ENCODE data around the gene TBC1D10A.

The TBC1D10A gene

DNA sequence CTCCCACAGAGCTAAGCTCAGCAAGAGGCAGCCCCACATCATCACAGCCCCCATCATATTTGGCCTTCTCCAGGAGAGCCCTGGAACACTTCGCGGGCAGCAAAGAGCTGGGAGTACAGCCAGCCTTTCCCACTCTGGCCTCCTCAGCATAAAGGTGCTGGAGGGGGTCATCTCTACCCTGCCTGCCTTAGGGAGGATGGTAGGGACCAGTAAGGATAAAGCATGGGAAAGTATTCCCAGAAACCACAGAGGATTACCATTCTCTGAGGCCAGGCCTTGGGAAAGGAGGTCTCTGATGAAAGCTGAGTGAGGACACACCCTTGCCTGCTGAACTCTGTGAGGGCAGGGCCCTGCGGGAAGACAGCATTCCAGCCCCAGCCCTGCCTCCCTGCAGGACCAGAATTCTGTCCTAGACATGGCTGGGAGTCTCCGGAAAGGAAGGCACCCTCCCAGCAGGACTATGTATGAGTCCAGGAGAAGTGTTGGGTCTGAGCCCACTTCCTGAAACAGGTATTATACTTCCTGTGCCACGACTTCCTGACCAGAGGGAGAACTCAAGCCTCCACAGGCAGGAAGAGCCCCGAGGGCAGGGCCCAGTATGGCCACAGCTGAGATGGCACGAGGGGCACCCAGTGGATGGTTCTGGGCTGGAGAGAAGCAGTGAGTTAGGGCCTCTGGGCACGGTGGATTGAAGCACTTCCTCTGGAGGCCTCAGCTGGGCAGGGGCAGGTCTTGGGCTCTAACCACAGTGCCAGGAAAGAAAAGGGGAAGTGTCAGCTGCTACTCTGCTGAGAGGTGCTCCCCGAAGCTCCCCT is 24.5 kb downstream of the TBC1D10A start:
- no peak for DNase-seq (ENCODE audit: low read depth in 2 of 2, low spot score in 1 of 2)

DNA sequence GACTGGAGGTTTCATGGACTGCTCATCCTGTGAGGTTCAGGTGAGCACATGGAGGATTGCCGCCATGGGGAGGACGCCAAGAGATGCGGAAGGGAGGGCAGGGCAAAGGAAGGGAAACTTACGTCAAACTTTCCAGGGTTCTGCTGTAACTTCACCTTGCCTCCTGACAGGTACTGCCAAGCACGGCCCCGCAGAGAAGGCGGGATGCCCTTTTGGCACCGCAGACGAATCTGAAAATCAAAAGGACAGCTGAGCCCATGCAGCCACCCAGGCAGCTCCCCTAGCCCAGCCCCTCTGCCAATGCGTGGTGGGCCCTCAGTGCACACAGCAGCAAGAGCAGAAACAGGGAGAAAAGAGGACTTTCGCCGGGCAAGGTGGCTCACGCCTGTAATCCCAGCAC is 27.4 kb downstream of the TBC1D10A start:
- no peak for DNase-seq (ENCODE audit: low read depth in 2 of 2, low spot score in 1 of 2)

DNA sequence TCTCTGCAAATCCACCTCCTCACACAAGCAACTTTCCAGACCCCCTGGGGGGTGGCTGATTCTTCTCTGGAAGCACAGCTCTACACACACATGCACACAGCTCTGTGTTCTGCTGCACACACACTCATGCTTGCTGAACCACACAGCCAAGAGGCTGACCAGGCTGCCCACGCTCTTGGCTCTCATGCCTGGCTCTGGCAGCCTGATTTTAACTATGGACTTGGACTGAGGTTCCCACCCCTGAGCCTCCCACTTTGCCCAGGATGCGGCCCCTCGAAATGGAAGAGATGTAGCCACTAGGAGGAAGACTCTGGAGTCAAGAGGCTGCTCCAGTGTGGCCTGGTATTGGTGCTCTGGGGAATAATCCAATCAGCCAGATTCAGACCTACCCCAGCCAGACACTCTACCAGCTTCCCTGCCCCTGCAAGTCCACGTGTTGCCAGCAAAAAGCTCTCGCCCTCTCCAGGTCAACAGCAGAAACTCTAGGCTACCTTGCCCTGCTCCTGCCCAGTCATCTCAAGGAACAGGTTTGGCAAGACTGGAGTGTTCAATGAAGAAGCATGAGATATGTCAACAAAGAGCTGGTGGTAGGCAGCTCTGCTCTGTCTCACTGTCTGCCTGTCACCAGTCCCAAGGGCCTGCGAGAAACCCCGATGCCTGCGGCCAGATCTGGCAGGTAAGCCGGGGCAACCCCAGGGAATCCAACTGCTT is 28.6 kb downstream of the TBC1D10A start:
- DNase-seq (ENCODE audit: low read depth in 2 of 2, low spot score in 1 of 2), result no peak

DNA sequence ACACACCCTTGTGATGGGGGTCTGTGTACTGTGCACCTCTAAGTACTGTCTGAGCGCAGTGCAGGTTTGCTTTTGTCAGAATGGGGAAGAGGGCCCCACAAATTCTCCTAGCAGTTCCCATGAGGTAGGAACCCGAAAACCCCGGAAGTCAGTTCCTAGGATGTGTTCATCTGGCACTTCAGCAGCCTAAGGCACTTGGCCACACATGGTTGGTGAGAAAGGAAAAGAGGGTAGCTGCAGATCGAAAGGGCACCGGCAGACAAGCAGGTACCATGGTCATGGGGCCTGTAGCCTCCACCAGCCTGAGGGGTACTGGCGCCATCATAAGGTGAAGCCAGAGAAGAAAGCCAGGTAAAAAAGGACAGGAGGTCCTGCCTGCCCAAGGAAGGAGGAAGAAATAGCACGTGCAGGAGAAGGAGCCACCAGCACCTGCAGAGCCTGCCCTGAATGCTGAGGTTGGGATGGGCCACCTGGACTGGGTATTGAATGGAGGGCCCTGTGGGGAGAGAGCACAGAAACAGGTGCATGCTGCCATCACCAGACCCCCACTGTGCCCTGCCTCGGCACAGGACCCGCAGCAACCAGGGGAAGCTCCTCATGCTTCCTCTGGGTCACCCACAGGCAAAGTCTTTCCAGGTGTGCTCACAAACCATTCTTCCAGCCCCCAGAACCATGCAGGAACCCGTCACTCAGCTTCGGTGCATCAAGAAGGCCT is 29.3 kb downstream of the TBC1D10A start:
- no peak for DNase-seq (ENCODE audit: low read depth in 2 of 2, low spot score in 1 of 2)

DNA sequence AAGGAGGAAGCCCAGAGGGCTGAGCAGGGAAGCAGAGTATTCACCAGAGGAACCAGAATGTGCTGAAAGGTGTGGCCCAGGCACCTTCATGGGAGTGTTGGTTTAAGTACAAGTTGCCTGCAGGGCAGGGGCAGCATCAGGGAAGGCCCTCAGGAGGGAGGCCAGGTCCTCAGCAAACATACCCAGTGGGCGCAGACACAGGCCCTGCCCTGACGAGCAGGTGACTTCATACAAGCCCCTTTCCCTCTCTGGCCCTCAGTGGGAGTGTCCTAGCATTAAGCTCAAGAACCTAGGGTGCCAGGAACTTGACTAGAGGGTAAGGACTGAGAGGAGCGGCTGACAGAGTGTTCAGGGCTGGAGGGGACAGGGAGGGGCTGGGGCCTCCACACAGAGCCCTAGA is 29.9 kb downstream of the TBC1D10A start:
- no peak for DNase-seq (ENCODE audit: low read depth in 2 of 2, low spot score in 1 of 2)

DNA sequence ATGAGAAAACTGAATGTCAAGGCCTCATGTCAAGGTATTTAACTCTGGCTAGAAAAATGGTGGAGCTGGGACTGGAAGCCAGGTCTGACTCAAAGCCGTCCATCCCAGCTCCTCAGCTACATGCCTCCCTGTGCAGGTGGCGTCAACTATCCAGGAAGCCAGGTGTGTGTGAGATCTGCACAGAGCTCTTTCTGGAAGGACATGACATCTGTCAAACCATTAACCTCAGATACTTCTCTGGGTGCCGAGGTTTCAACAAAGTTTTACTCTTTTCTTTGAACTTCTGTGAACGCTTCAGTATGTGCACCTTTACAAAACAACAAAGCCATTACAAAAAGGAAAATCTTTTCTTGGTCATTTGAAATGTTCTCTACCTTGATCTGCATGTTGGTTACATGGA is 30.4 kb downstream of the TBC1D10A start:
- no peak for DNase-seq (ENCODE audit: low read depth in 2 of 2, low spot score in 1 of 2)

DNA sequence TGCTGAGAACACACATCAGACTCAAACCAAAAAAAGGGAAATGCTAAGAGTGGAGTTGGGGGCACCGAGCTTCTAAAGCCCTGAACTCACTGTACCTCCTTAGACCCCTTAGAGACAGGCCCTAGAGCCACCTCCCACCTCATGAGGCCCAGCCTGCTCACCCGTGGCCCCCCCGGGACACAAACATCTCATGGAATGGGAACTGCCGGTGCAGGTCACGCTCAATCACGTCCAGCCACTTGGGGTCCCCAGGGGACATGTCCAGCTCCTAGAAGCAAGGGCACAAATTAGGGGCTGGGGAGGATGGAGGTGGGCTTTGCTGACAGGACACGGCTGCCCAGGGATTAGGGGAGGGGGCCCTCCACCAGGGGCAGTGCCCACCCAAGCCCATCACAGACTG is 31.2 kb downstream of the TBC1D10A start:
- no peak for DNase-seq (ENCODE audit: low read depth in 2 of 2, low spot score in 1 of 2)

DNA sequence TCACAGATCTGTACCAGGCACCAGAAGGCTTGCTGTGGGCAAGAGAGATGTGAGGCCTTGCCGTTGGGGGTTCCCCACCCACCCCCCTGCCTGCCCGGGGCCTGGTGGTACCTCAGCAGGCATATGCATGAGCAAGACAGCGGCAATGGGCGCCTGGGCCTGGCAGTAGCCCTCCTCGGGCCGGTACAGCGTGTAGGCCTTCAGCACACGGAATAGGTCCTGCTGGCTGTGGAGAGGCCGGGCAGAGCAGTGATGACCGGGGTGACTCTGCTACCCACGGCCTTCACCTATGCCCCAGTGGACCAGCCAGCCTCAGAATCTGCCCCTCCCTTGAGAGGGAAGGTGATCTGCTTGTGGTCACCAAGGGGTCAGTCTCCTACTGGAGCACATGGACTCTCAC is 31.9 kb downstream of the TBC1D10A start:
- DNase-seq (ENCODE audit: low read depth in 2 of 2, low spot score in 1 of 2), result no peak

DNA sequence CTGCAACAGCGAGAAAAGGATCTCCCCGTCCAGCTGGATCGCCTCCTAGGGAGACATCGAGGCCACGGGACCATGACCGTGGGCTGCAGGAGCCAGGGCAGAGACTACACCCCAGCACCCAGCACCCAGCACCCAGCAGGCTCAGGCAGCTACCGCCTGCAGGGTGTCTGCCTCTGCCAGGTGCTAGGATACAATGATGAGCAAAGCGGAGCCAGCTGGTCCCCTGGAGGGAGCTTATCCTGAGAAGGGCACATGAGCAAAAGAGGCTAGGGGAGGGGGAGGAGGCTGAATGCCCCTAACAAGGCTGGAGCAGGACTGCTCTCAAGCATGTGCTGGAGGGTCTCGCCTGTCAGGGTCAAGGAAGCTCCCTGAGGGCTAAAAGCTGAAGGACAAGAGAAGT is 32.7 kb downstream of the TBC1D10A start:
- DNase-seq (ENCODE audit: low read depth in 2 of 2, low spot score in 1 of 2), result no peak

DNA sequence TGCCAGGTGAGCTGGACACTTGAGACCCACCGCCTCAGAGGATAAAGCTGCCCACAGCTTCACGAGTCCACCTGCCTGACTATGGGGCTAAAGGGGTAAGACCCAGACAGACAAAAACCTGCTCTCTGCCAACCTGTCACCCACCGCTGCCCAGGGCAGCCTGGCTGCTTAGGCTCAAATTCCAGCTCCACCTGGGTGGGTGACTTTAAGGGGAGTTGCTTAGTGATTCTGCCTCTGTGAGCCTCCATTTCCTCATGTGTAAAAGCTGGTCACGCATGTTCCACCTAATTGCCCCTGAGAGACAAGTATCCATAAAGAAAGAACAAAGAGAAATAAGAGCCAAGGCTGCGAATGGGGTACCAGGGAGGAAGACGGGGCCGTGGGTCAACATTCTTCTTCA is 33.7 kb downstream of the TBC1D10A start:
- no peak for DNase-seq (ENCODE audit: low read depth in 2 of 2, low spot score in 1 of 2)

DNA sequence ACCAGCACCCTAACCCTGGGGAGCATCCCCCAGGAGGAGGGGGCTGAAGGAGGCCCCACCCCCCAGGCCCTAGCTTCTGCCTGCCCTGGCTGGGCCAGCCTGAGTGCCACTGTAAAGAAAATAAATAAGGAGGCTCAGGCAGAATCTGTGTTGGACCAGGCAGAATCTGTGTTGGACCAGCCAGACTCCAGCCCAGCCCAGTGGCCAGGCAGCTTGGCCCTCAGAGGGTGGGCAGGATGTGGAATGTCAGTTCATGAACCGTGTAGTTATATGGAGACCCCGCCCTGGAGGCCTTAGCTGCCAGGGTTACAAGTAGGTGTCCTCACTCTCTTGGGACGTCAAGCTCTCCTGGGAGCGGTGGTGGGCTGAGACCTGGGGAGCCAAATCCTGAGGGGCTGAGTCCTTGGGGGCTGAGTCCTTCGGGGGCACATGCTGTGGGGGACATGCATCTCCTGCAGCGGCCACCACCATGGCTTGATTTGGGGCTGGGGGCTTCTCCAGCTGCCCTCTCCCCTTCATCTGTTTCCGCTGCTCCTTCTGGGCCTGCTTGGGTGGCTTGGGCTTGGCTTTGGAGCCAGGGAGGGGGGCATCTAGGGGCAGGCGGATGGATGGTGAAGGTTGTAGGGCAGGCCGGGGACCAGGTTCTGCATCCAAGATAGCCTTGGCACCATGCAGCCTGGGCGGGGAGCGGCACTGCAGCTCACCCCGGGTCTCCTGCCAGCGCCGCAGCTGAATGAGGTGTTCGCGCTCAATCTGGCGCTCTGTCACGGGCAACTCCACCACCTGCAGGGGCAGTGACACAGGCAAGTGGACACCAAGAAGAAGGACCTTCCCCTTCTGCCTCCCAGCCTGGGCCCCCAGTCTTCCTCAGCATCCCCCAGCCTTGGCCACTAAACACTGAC is 34.4 kb downstream of the TBC1D10A start:
- DNase-seq (ENCODE audit: low read depth in 2 of 2, low spot score in 1 of 2), result no peak

DNA sequence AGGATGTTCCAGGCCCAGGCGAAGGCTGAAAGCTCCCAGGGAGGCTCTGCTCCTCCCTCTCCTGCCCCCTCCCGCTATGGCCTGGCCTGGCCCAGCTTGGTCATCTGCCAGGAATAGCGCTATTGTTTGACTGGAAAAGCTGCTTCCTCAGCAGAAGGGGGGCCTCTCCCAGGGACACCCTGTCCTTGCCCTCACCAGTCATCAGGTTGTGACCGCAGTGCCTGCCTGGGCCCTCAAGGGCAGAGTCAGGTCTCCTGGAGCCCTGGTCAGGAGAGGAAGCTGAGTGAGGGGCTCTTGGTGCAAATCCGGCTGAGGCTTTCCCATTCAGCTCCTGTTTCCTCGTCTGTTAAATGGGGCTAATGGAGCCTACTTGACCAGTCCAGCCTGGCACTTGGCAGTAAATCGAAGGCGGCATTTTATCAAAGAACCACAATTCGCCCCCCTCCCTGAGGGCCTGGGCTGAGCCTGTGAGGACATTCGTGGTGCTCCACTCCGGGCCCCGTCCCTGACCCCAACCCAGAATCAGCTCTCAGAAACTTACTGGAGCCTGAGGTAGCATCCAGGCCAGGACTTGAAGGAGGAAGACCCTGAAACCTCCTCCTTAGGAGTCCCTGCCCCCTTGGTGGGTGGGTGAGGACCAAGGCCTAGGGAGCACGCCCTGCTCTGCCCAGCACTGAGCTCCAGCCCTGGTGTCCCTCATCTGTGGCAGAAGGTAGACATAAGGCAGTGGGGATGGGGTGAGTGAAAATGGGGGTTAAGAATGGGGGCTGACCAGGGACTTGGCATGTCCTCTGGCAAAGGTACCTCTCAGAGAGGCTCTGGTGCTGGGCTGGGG is 35.5 kb downstream of the TBC1D10A start:
- no peak for DNase-seq (ENCODE audit: low read depth in 2 of 2, low spot score in 1 of 2)

DNA sequence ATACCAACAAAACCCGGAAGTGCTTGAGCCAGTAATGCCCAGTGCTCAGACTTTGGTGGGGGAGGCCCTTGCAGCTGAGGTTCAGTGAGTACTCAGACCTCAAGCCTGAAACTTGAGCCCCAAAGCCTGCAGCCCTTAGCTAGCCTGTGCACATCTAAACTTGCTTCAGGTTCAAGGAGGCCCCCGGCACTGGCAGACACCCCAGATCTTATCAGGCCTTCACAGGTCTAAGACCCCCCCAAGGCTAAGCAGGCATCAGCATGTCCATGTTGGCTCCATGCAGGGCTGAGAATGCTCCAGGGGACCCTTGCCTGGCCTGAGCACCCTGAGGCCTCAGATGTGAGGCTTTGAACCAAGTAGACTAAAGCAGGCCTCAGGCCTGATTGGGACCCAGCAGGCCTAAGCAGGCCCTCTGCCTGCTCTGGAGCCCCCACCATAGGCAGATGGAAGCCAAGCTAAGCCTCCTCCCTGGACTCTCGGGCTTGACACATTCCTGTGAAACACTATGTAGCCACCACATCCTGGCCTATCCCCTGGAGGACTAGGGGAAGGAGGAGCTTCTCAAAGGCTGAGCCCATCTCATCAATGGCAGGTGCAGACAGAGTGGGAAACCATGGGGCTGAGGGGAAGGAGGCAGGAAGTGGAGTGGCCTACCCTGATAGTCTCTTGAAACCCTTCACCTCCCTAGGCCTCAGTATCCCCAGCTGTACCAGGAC is 36.2 kb downstream of the TBC1D10A start:
- DNase-seq (ENCODE audit: low read depth in 2 of 2, low spot score in 1 of 2), result no peak

DNA sequence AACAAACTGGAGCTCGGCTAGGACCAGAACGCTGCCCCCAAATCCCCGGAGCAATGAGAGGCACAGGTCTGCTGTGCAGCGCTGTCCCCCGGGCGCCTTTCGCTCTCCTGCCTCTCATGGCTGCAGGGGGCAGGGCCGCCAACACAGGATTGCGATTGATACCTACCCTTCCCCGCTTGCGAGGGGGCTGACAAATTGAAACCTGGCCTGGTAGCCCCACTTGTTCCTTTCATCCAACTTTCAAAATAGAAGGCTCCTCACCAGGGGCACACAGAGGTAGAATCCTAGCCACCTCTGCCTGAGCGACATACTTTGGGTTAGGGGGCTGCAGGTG is 36.8 kb downstream of the TBC1D10A start:
- no peak for DNase-seq (ENCODE audit: low read depth in 2 of 2, low spot score in 1 of 2)

DNA sequence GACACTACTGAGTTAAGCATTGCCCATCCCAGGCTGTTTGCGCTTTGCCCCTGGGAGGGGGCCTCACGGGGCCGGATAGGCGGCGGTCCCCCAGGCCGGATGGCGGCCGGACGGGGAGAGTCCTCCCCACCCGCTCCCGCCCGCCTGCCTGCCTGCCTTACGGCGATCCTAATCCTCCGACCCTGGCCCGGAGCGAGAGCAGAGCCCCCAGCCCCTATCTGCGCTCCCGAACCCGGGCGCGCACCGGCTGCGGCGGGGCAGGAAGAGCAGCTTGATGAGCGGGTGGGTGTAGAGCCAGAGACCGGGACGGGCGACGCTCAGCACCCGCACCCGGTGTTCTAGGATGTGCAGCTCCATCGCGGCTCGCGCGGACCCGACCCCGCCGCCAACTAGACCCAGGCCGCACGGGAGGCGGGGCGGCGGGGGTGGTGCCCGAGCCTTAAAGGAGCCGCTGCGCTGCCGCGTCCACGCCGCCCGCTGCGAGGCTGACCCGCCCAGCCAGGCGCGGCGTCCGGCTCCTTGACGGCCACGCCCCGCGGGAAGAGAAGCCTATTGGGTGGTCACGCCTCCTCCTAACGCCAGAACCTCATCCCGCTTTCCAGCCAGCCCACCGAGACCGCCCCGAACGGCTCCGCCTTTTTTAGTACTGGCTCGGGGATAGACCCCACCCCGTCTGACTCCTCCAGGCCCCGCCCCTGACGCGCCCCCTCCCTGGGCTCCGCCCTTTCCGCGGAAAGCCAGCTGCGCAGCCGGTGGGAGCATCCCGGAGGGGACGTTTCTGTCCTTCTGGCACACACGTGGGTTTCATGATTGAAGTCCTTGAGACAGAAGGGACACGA is 37.4 kb downstream of the TBC1D10A start, which contains the start of gene CASTOR1:
Gene CASTOR1, minus strand, starts transcription at position 365 of the 839 bp plus-strand sequence. Its CDS starts 8 bp downstream, at position 357.
- DNase-seq (ENCODE audit: low read depth in 2 of 2, low spot score in 1 of 2), result peak; percentile 74 to 76

DNA sequence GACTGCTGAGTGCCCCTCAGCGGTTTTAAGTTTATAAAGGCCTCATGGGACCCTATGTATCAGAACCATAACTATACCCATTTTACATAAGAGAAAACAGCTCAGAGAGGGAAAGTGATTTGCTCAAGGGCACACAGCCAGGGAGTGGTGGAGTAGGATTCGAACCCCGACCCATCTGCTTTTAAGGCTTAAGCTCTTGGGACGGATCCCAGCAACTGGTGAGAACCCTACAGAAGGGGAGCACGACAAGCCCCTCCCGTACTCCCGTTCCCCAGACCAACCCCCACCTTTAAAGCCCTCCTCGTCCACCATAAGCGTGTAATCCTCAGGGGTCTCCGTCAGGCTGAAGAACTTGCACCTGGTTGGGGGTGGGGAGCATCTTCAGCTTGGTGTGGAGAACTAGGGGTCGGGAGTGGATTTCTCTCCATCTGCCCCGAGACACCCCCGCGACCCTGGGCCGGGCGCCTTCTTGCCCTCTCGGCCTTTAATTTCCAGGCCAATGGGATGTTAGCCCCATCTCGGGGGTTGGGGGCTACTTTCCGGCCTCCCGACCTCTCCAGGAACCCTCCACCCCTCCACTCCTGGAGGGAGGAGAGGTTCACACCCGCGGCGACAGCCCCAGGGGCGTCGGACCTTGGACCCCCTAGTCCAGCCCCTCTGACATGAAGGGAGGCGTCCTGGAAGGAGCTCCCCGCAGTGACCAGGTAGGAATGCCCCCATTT is 38.2 kb downstream of the TBC1D10A start:
- DNase-seq (ENCODE audit: low read depth in 2 of 2, low spot score in 1 of 2), result no peak

DNA sequence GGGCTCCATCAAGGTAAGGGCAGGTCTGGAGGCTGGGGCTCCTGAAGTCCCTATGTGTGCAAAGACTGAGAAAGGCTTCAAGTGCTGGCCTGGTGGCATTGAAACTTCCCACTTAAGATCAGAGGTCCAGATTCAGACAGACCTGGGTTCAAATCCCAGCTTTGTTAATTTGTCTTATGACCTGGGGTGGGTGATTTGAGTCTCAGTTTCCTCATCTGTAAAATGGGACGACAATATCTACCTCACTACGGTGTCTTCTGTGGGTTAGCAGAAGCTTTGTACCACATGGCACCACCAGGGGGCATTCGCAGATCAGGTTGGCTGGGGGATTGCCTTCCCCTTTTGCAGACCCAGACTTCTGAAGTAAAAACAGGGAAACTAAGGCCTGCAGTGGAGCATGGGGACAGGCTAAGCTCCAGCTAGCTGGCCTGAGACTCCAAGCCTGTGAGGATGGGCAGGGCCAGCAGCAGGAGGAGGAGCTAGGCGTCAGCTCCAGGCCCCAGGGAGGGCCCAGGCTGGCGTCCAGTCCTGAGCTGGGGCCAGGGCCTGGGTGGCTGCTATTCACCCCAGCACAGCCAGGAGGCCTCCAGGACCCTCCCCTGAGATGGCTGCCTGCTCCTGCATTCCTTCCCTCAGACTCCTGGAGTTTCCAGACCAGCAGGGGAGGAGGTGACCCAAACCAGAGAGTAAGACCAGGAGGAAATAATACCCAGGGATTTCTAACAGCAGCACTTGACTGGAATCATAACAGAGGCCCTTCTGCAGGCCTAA is 38.9 kb downstream of the TBC1D10A start:
- DNase-seq (ENCODE audit: low read depth in 2 of 2, low spot score in 1 of 2), result peak; percentile 73 to 89

Measured in stimulated activated CD8-positive, alpha-beta memory T cell treated with anti-CD3 and anti-CD28 coated beads, Interleukin-4, amount 100 ng/mL, for 4 hours (primary cell).